AG10803 (cell line): ENCODE results near the gene VARS1.
A peak's percentile ranks its signal among the peaks of the same experiment; 100 is the strongest.
"Not testable (repeated sequence)": the region's sequence is repeated elsewhere in the genome, so short reads cannot be mapped to it uniquely, and the experiment has no call there.

ENCODE experiments used
- DNase-seq: peaks from one replicate; pipeline ENCODE4 v3.0.0; 2010; ENCODE audit warnings: low read depth
- H3K4me3 ChIP-seq: 2 replicates; pipeline ENCODE4 v1.5.1; 2011; ENCODE audit warnings: mild to moderate bottlenecking, low read length, control low read depth
- CTCF ChIP-seq: conservative IDR thresholded peaks from 2 replicates; pipeline ENCODE4 v1.5.1; 2011; ENCODE audit warnings: mild to moderate bottlenecking, low read length, control low read depth, inconsistent platforms

Gene VARS1

GRCh38 chr6:31795616-31796298 lies at the start of gene VARS1:
Gene VARS1, minus strand, starts transcription at chr6:31795752. Its CDS starts 535 bp downstream, at chr6:31795217.
- DNase-seq = peak; percentile 89
- peak; percentile 61 for TF ChIP-seq CTCF
- H3K4me3 ChIP-seq = peak within 1 kb of the TSS; percentile 93

- no peak for DNase-seq
- no peak overlapping the region for H3K4me3 ChIP-seq
- no peak for TF ChIP-seq CTCF
Observed at GRCh38 chr6:31844507-31844906, 49.0 kb upstream of the VARS1 start.

- H3K4me3 ChIP-seq = no peak overlapping the region
- DNase-seq = no peak
- no peak for TF ChIP-seq CTCF
Observed at GRCh38 chr6:31842053-31842452, 46.5 kb upstream of the VARS1 start.

GRCh38 chr6:31839779-31840126 lies 44.2 kb upstream of the VARS1 start:
- DNase-seq, H3K4me3 ChIP-seq: not testable (repeated sequence)

- no peak for DNase-seq
- H3K4me3 ChIP-seq = no peak overlapping the region
- no peak for TF ChIP-seq CTCF
Observed at GRCh38 chr6:31838968-31839367, 43.4 kb upstream of the VARS1 start.

GRCh38 chr6:31838114-31838553 lies 42.6 kb upstream of the VARS1 start:
- peak overlapping the region; percentile 94 for H3K4me3 ChIP-seq
- DNase-seq = not testable (repeated sequence)

- peak overlapping the region; percentile 94 for H3K4me3 ChIP-seq
- no peak for DNase-seq
- TF ChIP-seq CTCF = no peak
Observed at GRCh38 chr6:31837369-31838113, 42.0 kb upstream of the VARS1 start.

GRCh38 chr6:31836474-31837368 lies 41.2 kb upstream of the VARS1 start:
- TF ChIP-seq CTCF = peak; percentile 25; the same call in 1 of the 2 replicates

More at GRCh38 chr6:31836474-31837368, 41.2 kb upstream of the VARS1 start:
- peak overlapping the region; percentile 94 for H3K4me3 ChIP-seq
- DNase-seq = peak; percentile 34
